HG03159 (cell line): Measurements from ENCODE around the gene STARD6.
A peak's percentile ranks its signal among the peaks of the same experiment; 100 is the strongest.
"Not testable (repeated sequence)": the region's sequence is repeated elsewhere in the genome, so short reads cannot be mapped to it uniquely, and the experiment has no call there.

Experiments used
- ATAC-seq: cut with Tn5 transposase; IDR thresholded peaks from one replicate; pipeline ENCODE4 v1.9.1; 2021; ENCODE audit warnings: mild to moderate bottlenecking, moderate library complexity; ENCODE audit not compliant: unreplicated experiment

Gene STARD6, protein sequence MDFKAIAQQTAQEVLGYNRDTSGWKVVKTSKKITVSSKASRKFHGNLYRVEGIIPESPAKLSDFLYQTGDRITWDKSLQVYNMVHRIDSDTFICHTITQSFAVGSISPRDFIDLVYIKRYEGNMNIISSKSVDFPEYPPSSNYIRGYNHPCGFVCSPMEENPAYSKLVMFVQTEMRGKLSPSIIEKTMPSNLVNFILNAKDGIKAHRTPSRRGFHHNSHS

DNA sequence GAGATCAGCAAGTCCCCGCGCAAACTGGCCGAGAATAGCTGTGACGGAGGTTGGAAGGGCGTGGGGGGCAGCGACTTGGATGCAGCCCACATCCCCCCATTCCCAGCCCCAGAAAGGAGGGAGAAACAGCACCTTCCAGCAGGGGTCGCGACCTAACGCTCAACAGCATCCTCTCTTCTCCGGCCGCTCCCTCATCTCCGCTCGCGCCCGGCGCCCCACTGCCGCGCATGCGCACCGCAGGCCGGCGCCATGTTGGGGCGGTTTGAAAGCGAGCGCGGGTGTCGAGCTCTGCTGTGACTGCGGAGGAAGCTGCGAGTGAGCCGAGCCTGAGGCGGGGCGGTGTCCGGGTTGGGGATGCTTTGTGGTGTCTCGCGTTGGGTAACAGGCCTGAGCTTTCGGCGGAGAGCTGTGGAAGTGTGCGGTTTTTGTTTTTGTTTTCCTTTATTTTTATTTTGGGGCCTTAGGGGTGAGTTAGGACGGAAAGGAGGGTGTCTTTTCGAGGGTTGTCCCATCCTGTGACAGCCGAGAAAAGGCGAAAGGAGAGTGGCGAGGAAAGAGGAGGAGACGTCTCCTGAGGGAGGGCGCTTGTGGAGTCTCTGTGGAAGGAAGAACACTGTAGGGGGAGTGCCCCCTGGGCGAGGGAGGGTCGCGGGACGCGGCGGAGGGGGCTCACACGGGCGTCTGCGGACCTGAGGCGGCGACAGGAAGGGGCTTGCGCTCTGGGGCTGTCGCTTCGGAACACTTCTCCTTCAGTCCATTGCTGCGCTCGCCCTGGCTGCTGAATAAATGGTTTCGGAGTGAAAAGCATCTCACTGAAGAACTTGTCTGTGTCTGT is at the start of gene STARD6, which contains the start of gene C18orf54:
TSS of gene STARD6 (minus strand) at position 199 of the 835 bp plus-strand sequence. CDS start 3,285 bp downstream, outside the sequence.
TSS of gene C18orf54 (plus strand) at position 247 of the 835 bp plus-strand sequence. CDS start 2,667 bp downstream, outside the sequence.
- ATAC-seq: peak; percentile 95

- ATAC-seq: no peak
These were observed 47.6 kb upstream of the STARD6 start for GRCh38 chr18:54405290-54405689.

GRCh38 chr18:54396760-54397159 is 39.1 kb upstream of the STARD6 start:
- no peak for ATAC-seq

DNA sequence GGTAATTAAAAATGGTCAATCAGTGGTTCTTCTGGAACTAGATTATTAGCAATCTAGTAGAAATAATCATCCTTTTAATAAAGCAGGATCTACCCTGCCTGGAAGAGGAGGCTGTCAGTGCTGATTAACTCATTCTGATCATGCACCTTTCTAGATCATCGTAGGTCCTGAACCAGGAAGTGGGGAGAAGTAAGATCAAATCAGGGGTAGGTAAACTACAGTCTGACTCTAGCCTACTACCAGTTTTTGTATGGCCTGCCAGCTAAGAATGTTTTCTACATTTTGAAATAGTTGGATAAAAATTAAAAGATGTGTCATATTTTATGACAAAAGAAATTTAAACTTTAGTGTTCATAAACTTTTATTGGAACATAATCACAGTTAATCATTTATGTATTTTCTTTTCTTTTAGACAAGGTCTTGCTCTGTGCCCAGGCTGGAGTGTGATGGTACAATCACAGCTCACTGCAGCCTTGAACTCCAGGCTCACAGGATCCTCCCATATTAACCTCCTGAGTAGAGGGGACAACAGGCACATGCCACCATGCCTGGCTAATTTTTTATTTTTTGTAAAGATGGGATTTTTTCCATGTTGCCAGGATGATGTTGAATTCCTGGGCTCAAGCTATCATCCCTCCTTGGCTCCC is 36.1 kb upstream of the STARD6 start:
- ATAC-seq: no peak

- ATAC-seq: peak; percentile 71
These were observed 34.9 kb upstream of the STARD6 start for GRCh38 chr18:54392543-54393023.

GRCh38 chr18:54390838-54391237 is 33.2 kb upstream of the STARD6 start:
- no peak for ATAC-seq

GRCh38 chr18:54389143-54389505 is 31.5 kb upstream of the STARD6 start:
- no peak for ATAC-seq

DNA sequence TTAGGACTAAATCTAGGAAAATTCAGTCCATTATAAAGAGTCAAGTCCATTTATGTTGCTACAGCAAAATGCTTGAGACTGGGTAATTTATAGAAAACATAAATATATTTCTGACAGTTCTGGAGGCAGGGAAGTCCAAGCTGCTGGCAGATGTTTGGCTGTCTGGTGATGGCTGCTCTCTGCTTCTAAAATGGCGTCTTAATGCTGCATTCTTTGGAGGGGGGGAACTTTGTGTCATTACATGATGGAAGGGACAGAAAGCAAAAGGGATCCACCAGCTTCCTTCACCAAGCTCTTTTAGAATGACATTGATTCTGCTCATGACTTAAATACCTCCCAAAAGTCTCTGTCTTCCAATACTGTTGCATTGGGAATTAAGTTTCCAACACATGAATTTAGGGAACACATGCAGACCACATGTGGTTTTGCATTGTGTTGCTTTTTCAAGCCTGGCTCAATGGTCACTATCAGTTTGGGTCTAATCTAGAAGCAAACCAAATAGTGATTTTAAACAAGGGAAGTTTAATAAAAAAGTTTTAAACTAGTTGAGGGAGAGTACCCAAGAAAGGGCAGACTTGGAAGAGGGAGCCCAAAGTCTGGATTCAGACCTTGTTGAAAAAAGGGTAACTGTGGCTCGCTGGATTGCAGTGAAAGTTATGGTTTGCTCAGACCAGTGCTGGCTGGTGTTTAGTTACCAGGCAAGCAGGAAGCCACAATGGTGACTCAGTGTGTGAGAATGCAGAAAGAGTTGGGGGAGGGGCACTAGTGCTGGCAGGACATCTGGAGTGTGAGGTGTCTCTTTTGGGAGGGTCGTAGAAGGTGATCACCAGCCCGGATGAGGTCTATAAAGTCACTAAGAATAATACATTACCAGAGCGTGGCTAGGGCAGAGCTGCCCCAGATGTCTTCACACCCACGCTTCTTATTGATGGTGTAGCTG is 30.8 kb upstream of the STARD6 start:
- peak; percentile 94 for ATAC-seq

GRCh38 chr18:54387631-54388030 is 30.0 kb upstream of the STARD6 start:
- ATAC-seq: no peak

- not testable (repeated sequence) for ATAC-seq
These were observed 29.3 kb upstream of the STARD6 start for GRCh38 chr18:54386800-54387495.

DNA sequence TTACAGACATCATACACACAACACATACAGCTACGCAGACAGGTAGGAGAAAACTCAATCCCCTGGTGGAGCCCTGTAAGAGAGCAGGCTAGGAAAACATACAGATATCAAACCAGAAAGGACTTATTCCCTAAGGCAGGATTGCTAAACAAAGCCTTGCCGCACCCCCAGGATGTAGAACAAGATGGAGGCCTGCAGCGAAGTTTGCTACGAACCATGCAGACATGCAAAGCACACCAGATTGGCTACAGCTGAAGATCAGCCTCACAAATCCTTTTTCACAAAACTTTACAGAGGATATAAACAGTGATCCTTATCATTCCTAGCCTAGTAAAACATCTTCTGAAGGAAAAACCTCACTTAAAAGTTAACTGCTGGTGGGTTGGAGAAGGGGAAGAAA is 28.4 kb upstream of the STARD6 start:
- ATAC-seq: no peak

- no peak for ATAC-seq
These were observed 25.1 kb upstream of the STARD6 start for GRCh38 chr18:54382733-54383252.

GRCh38 chr18:54382076-54382475 is 24.4 kb upstream of the STARD6 start:
- ATAC-seq: no peak

GRCh38 chr18:54381640-54382039 is 24.0 kb upstream of the STARD6 start:
- no peak for ATAC-seq

- no peak for ATAC-seq
These were observed 20.4 kb upstream of the STARD6 start for GRCh38 chr18:54378057-54378456.

DNA sequence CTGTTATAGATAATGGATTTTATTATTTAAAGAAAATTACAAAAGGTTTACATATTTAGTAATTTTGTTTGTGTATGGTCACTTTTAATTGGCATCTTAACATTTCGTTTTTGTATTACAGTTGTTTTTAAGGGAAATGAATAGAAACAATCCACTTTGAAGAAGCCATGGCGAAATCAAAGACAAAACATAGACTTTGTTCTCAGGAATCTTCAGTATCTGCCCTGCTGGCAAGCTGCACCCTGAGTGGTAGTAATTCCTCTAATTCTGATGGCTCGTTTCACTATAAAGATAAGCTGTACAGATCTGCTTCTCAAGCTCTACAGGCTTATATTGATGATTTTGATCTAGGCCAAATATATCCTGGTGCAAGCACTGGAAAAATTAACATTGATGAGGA is 2.7 kb upstream of the STARD6 start:
- no peak for ATAC-seq

DNA sequence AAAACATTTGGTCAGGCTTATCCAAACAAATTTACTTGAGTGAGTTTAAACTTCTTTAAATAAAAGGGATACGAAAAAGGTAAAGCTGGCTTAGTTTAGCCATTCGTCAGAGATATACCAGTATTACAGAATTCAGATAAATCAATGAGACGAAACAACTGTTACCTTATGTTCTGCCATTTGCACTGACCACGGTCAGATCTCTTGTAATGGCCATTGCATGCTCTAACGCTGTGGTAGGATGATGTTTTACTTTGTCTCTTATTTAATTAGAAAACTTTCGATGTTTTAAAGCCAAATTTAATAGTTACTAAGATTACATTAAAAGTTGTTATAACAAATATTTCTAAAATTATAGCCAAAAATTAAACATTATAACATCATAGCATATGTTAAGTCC is 1.6 kb upstream of the STARD6 start:
- ATAC-seq: no peak

- no peak for ATAC-seq
These were observed 910 bp upstream of the STARD6 start for GRCh38 chr18:54358495-54359040.

GRCh38 chr18:54357082-54357659 is 487 bp downstream of the STARD6 start:
- ATAC-seq: peak; percentile 42
